T-cell (primary cell): Measurements from ENCODE around the gene SIL1. TPM values are rescaled to one million over a fixed set of nuclear protein-coding genes. Genes with fewer than 3 reads are reported as not detected.

ENCODE experiments used
- ATAC-seq, 4 experiments: fragments of 200-7000 bp in 3 of 4; fragments of 150-1000 bp in 1 of 4; cut with Tn5 transposase; replicated peaks in 1 of 4; 1 replicate in 3 of 4; 2 replicates in 1 of 4; pipeline ENCODE4 v1.10.0; 2021; ENCODE audit warnings: moderate library complexity in 3 of 4, mild to moderate bottlenecking in 2 of 4, moderate number of reproducible peaks in 1 of 4
- CTCF ChIA-PET, 2 donors: fragments of 300-600 bp; sonication (Branson Sonifier 250); formaldehyde crosslinking; loops; one replicate each; lab custom pipeline; 2022; ENCODE audit warnings: antibody characterized with exemption in 2 of 2; lab: Charles Lee
- POLR2A ChIA-PET, 2 donors: fragments of 300-600 bp; sonication (Branson Sonifier 250); formaldehyde crosslinking; loops; one replicate each; lab custom pipeline; 2022; ENCODE audit warnings: antibody characterized with exemption in 2 of 2; lab: Charles Lee
- DNase-seq, 35 experiments: peaks; one replicate each; pipeline versions ENCODE4 v3.0.0 to v3.0.0-alpha.2; 2013 to 2023
- H3K27ac ChIP-seq: one replicate; pipeline ENCODE4 v1.5.1; 2013; ENCODE audit warnings: low read length
- H3K27me3 ChIP-seq, 2 experiments: replicated peaks in 1 of 2; 1 replicate in 1 of 2; 2 replicates in 1 of 2; pipeline versions ENCODE4 v1.6.1 to v1.7.0; 2013; ENCODE audit warnings: low read length in 1 of 2, mixed read lengths in 1 of 2; ENCODE audit not compliant: control insufficient read depth in 2 of 2, insufficient read depth in 2 of 2; ENCODE audit errors: extremely low read depth in 1 of 2
- H3K36me3 ChIP-seq, 2 donors: 1 replicate in 1 of 2; 2 replicates in 1 of 2; pipeline versions ENCODE4 v1.6.1 to v1.7.0; 2013; ENCODE audit warnings: low read length in 1 of 2; ENCODE audit not compliant: control insufficient read depth in 2 of 2, insufficient read depth in 1 of 2; ENCODE audit errors: extremely low read depth in 1 of 2
- H3K4me1 ChIP-seq, 2 experiments: 1 replicate in 1 of 2; 2 replicates in 1 of 2; pipeline versions ENCODE4 v1.6.1 to v1.7.0; 2013; ENCODE audit warnings: low read length in 2 of 2, mixed read lengths in 1 of 2; ENCODE audit not compliant: insufficient read depth in 2 of 2, control insufficient read depth in 1 of 2; ENCODE audit errors: extremely low read depth in 1 of 2
- H3K4me3 ChIP-seq, 2 donors: 1 replicate in 1 of 2; 2 replicates in 1 of 2; pipeline versions ENCODE4 v1.5.1 to v1.7.0; 2013; ENCODE audit warnings: mild to moderate bottlenecking in 2 of 2, low read length in 1 of 2, moderate library complexity in 1 of 2; ENCODE audit not compliant: control insufficient read depth in 1 of 2; ENCODE audit errors: extremely low read depth in 1 of 2
- H3K9me3 ChIP-seq: 2 replicates; pipeline ENCODE4 v1.7.0; 2013
- H3K27ac Mint-ChIP-seq, 2 donors: one replicate each; pipeline ENCODE4 v1.8.0; 2020 to 2021; ENCODE audit warnings: mild to moderate bottlenecking in 2 of 2, mixed read lengths in 2 of 2
- H3K27me3 Mint-ChIP-seq, 2 donors: one replicate each; pipeline ENCODE4 v1.8.0; 2021 to 2022; ENCODE audit warnings: mixed read lengths in 2 of 2
- H3K36me3 Mint-ChIP-seq: one replicate; pipeline ENCODE4 v1.8.0; 2021; ENCODE audit warnings: mixed read lengths
- H3K4me1 Mint-ChIP-seq, 3 donors: one replicate each; pipeline ENCODE4 v1.8.0; 2020 to 2022; ENCODE audit warnings: mixed read lengths in 3 of 3, mild to moderate bottlenecking in 1 of 3
- H3K4me3 Mint-ChIP-seq, 3 donors: one replicate each; pipeline ENCODE4 v1.8.0; 2020 to 2022; ENCODE audit warnings: mild to moderate bottlenecking in 3 of 3, mixed read lengths in 3 of 3, moderate library complexity in 3 of 3
- H3K9me3 Mint-ChIP-seq, 3 donors: one replicate each; pipeline ENCODE4 v1.8.0; 2020 to 2022; ENCODE audit warnings: mixed read lengths in 3 of 3
- WGBS: methylation state at CpG from one replicate; pipeline ENCODE4 v1.1.5; 2013; ENCODE audit warnings: missing lambda C conversion rate; ENCODE audit not compliant: insufficient coverage; 5-methylcytosine and 5-hydroxymethylcytosine counted together
- total RNA-seq, 35 experiments: library from RNA in 6 of 35; stranded (reverse) in 6 of 35; fragments of 120-200 nt in 1 of 35; gene quantifications; one replicate each; pipeline versions ENCODE4 v1.2.1 to v1.2.4 and lab custom pipeline; 2013 to 2026

The SIL1 gene
- total RNA-seq, 5 donors from 2014 or later (not counting 1 experiment from before 2014, with no cell fraction given) = 14.2 to 16.5 (median 15.8) TPM

- no peak overlapping the region for H3K4me3 Mint-ChIP-seq
- ATAC-seq (no peak), DNase-seq (no peak)
- no peaks in the 10 kb centered on the region for H3K9me3 ChIP-seq
- H3K27me3 ChIP-seq = no peaks in the 10 kb centered on the region
- H3K36me3 ChIP-seq = peaks cover 0 to 6% of the 10 kb centered on the region in 2 donors
- no peak overlapping the region for H3K27ac Mint-ChIP-seq
- H3K4me1 Mint-ChIP-seq = no peaks in the 10 kb centered on the region
- H3K4me3 ChIP-seq = no peak overlapping the region
- H3K4me1 ChIP-seq = no peaks in the 10 kb centered on the region
- H3K9me3 Mint-ChIP-seq = no peaks in the 10 kb centered on the region
- no peaks in the 10 kb centered on the region for H3K27me3 Mint-ChIP-seq
- peaks cover 13% of the 10 kb centered on the region for H3K36me3 Mint-ChIP-seq
- no peak overlapping the region for H3K27ac ChIP-seq
- POLR2A ChIA-PET = no interaction called here
- CTCF ChIA-PET = no interaction called here
- 83% methylated on average over 1 of the region's 4 CpGs for whole genome bisulfite sequencing
Observed at GRCh38 chr5:138972836-138973235, 225.3 kb downstream of the SIL1 start.

- DNase-seq (no peak), ATAC-seq (no peak)
- CTCF ChIA-PET = no interaction called here
- peaks cover 13% of the 10 kb centered on the region for H3K36me3 Mint-ChIP-seq
- no peaks in the 10 kb centered on the region for H3K27me3 ChIP-seq
- H3K9me3 ChIP-seq = no peaks in the 10 kb centered on the region
- 75% methylated on average over 1 of the region's 1 CpG for WGBS
- peaks cover 0 to 6% of the 10 kb centered on the region in 2 donors for H3K36me3 ChIP-seq
- no peaks in the 10 kb centered on the region for H3K9me3 Mint-ChIP-seq
- H3K4me1 Mint-ChIP-seq = no peaks in the 10 kb centered on the region
- H3K27me3 Mint-ChIP-seq = no peaks in the 10 kb centered on the region
- H3K27ac ChIP-seq = no peak overlapping the region
- no peaks in the 10 kb centered on the region for H3K4me1 ChIP-seq
- no peak overlapping the region for H3K27ac Mint-ChIP-seq
- POLR2A ChIA-PET = no interaction called here
- H3K4me3 ChIP-seq = no peak overlapping the region
- H3K4me3 Mint-ChIP-seq = no peak overlapping the region
Observed at GRCh38 chr5:138972230-138972629, 225.9 kb downstream of the SIL1 start.

- no peak overlapping the region for H3K4me3 Mint-ChIP-seq
- H3K9me3 Mint-ChIP-seq = no peaks in the 10 kb centered on the region
- ATAC-seq (no peak), DNase-seq (no peak)
- ChIA-PET POLR2A (no interaction called here), CTCF (interaction anchor here in 1 of 2 donors (0.5 kb wide), 1 partner anchor 166 kb away, joined by 3 read pairs; no protein-coding TSS in a partner anchor)
- H3K27ac ChIP-seq = no peak overlapping the region
- no peaks in the 10 kb centered on the region for H3K27me3 ChIP-seq
- no peaks in the 10 kb centered on the region for H3K4me1 ChIP-seq
- no peak overlapping the region for H3K4me3 ChIP-seq
- peaks cover 0 to 6% of the 10 kb centered on the region in 2 donors for H3K36me3 ChIP-seq
- H3K9me3 ChIP-seq = no peaks in the 10 kb centered on the region
- H3K27me3 Mint-ChIP-seq = no peaks in the 10 kb centered on the region
- peaks cover 13% of the 10 kb centered on the region for H3K36me3 Mint-ChIP-seq
- WGBS = 100% methylated on average over 2 of the region's 5 CpGs
- no peaks in the 10 kb centered on the region for H3K4me1 Mint-ChIP-seq
- no peak overlapping the region for H3K27ac Mint-ChIP-seq
Observed at GRCh38 chr5:138969323-138970002, 228.7 kb downstream of the SIL1 start.

GRCh38 chr5:138968601-138969000, 229.6 kb downstream of the SIL1 start:
- ATAC-seq (no peak), DNase-seq (no peak)
- no peak overlapping the region for H3K4me3 Mint-ChIP-seq
- no peaks in the 10 kb centered on the region for H3K27me3 ChIP-seq
- H3K4me1 Mint-ChIP-seq = no peaks in the 10 kb centered on the region
- H3K4me1 ChIP-seq = no peaks in the 10 kb centered on the region
- H3K9me3 Mint-ChIP-seq = no peaks in the 10 kb centered on the region
- peaks cover 0 to 6% of the 10 kb centered on the region in 2 donors for H3K36me3 ChIP-seq
- no peaks in the 10 kb centered on the region for H3K27me3 Mint-ChIP-seq
- H3K9me3 ChIP-seq = no peaks in the 10 kb centered on the region
- H3K27ac Mint-ChIP-seq = no peak overlapping the region
- H3K36me3 Mint-ChIP-seq = peaks cover 13% of the 10 kb centered on the region
- no peak overlapping the region for H3K27ac ChIP-seq
- CTCF ChIA-PET = no interaction called here
- H3K4me3 ChIP-seq = no peak overlapping the region
- 95% methylated on average over 4 of the region's 4 CpGs for WGBS
- POLR2A ChIA-PET = no interaction called here

- H3K4me1 Mint-ChIP-seq = no peaks in the 10 kb centered on the region
- 85% methylated on average over 6 of the region's 10 CpGs for WGBS
- H3K9me3 Mint-ChIP-seq = no peaks in the 10 kb centered on the region
Observed at GRCh38 chr5:138967791-138968448, 230.2 kb downstream of the SIL1 start.

GRCh38 chr5:138966236-138966985, 231.8 kb downstream of the SIL1 start:
- Histone ChIP-seq H3K27ac (no peak overlapping the region), H3K27me3 (no peaks in the 10 kb centered on the region), H3K4me1 (no peaks in the 10 kb centered on the region), H3K9me3 (no peaks in the 10 kb centered on the region), H3K36me3 (peaks cover 0 to 6% of the 10 kb centered on the region in 2 donors), H3K4me3 (no peak overlapping the region)
- no peak for ATAC-seq
- no peak for DNase-seq
- peaks cover 5% of the 10 kb centered on the region for H3K36me3 Mint-ChIP-seq
- ChIA-PET CTCF (interaction anchor here in 1 of 2 donors (0.6 kb wide), 1 partner anchor 236 kb away, joined by 3 read pairs; no protein-coding TSS in a partner anchor), POLR2A (no interaction called here)
- H3K4me3 Mint-ChIP-seq = no peak overlapping the region
- H3K9me3 Mint-ChIP-seq = no peaks in the 10 kb centered on the region
- H3K27me3 Mint-ChIP-seq = no peaks in the 10 kb centered on the region
- WGBS = no CpG with 5 or more reads among the region's 10 CpGs
- no peaks in the 10 kb centered on the region for H3K4me1 Mint-ChIP-seq
- no peak overlapping the region for H3K27ac Mint-ChIP-seq

More at GRCh38 chr5:138967791-138968448, 230.2 kb downstream of the SIL1 start:
- DNase-seq (no peak), ATAC-seq (no peak)
- Histone ChIP-seq H3K4me1 (no peaks in the 10 kb centered on the region), H3K27me3 (no peaks in the 10 kb centered on the region), H3K36me3 (peaks cover 0 to 6% of the 10 kb centered on the region in 2 donors), H3K4me3 (no peak overlapping the region), H3K27ac (no peak overlapping the region), H3K9me3 (no peaks in the 10 kb centered on the region)
- CTCF ChIA-PET = no interaction called here
- no peak overlapping the region for H3K27ac Mint-ChIP-seq
- H3K36me3 Mint-ChIP-seq = peaks cover 13% of the 10 kb centered on the region
- no peak overlapping the region for H3K4me3 Mint-ChIP-seq
- no peaks in the 10 kb centered on the region for H3K27me3 Mint-ChIP-seq
- POLR2A ChIA-PET = no interaction called here
